HG02840 (cell line): ENCODE results near the gene RBM20.
A peak's percentile ranks its signal among the peaks of the same experiment; 100 is the strongest.

Source experiments
- ATAC-seq: cut with Tn5 transposase; IDR thresholded peaks from one replicate; pipeline ENCODE4 v1.9.1; 2021; ENCODE audit warnings: mild to moderate bottlenecking, moderate library complexity, moderate number of reproducible peaks; ENCODE audit not compliant: unreplicated experiment, low FRiP score

Gene RBM20

GRCh38 chr10:110843796-110844616, 199.9 kb downstream of the RBM20 start:
- ATAC-seq = no peak

- no peak for ATAC-seq
Measured at GRCh38 chr10:110844617-110844881, 200.4 kb downstream of the RBM20 start.

- no peak for ATAC-seq
Measured at GRCh38 chr10:110845192-110845755, 201.1 kb downstream of the RBM20 start.

DNA sequence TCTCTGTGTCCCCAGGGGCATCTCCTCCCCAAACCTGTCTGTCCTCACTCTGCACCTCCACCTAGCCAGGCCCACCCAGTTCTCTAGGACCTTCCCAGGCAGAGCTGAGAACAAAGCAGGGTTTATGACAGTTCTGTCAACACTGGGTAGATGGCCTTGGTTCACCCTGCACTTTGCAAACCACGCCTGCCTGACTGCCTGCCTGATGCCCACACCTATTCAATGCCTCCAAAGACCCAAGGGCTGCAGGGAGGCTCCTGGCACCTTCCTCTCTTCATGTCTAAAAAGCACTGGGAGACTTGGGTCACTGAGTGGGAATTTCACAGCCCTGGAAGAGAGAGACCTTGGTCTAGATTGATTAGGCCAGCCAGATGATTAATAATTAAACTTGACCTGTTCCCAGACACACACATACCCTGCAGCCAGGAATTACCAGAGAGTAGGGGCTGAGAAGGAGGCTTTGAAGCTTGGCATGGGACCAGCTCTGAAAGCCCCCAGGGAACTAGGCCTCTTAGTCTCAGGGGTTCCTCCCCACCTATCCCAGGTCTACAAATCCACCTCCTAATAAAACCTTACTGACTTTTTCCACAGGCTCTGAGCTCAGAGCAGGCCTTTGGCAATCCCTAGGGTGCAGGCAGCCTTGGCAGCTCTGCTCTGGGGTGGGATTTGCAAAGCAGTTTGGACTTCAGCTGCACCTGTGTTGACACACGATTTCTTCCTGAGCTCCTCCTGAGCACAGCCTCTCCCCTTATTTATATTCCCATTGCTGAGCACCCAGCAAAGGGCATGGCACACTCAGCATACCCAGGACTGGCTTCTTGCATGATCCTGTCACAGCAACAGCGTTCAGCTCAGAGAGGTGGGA, 201.9 kb downstream of the RBM20 start:
- ATAC-seq = no peak

GRCh38 chr10:110847374-110847773, 203.2 kb downstream of the RBM20 start:
- no peak for ATAC-seq

DNA sequence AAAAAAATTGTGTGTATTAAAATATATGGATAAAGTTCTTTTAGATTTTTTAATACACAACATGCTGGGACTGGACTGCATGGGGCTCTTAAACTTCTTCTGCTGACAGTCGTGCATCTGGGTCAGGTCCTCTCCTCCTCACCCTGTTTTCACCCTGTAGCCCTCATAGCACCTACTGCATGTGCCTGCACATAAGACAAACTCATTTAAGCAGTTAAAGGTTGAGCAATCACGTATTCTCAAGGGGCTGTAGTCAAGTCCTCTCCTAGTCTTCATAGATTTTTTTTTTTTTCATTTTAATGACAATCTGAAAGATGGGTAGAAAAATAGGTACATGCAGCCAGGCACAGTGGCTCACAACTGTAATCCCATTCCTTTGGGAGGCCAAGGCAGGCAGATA, 204.0 kb downstream of the RBM20 start:
- no peak for ATAC-seq

- ATAC-seq = no peak
Measured at GRCh38 chr10:110850099-110850498, 206.0 kb downstream of the RBM20 start.

DNA sequence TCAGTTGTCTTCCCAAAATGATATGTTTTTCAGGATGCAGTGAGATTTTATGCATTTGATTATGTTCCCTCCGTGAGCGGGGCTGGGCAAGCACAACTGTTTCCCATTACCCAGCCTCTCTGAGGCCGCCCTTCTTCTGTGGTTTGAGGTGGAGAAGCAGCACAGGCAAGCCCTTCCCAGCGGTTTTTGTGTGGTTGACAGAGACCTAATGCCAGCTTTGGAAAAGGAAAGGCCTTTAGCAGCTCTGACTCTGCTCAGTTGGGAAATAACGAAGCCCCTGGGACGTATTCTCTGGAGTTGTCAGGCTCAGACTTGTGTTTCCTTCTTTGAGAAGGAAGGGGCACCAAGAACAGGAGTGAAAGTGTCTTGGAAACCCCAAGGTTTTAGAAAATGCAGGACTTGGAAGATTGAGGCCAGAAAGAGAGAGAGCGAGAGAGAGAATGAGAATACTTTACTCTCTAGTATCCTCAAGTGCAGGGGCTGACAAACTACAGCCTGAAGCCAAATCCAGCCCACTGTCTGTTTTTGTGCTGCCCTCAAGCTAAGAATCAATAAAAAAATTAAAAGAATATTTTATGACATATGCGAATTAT, 207.0 kb downstream of the RBM20 start:
- ATAC-seq = no peak

DNA sequence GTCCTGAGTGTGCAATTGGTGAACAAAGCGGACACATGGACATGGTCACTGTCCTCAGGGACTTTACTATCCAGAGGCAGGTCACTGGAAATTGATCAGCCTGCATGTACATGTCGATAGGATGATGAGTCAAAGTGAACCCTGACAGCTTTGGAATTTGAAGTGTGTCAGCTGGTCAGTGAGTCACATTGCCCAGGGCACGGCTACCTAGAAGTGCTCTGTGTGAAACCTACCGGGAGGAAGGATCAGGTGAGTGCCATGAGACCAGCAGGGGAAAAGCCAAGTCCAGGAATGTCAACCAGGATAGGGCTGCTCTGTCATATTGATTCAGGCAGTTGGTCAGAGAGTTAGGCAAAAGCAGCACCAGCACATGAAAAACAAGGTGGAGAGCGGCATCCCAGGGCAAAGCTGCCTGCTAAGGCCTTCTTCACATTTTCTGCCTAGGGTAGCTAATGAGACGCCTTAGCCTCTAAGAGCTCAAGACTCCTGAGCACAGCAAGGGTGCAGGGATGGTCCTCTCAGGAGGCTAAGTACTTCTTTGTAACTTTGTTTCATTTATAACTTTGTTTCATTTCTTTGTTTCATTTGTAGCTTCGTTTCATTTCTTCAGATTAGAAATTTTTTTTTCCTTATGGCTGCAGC, 208.2 kb downstream of the RBM20 start:
- no peak for ATAC-seq

- ATAC-seq = no peak
Measured at GRCh38 chr10:110852947-110853346, 208.8 kb downstream of the RBM20 start.

DNA sequence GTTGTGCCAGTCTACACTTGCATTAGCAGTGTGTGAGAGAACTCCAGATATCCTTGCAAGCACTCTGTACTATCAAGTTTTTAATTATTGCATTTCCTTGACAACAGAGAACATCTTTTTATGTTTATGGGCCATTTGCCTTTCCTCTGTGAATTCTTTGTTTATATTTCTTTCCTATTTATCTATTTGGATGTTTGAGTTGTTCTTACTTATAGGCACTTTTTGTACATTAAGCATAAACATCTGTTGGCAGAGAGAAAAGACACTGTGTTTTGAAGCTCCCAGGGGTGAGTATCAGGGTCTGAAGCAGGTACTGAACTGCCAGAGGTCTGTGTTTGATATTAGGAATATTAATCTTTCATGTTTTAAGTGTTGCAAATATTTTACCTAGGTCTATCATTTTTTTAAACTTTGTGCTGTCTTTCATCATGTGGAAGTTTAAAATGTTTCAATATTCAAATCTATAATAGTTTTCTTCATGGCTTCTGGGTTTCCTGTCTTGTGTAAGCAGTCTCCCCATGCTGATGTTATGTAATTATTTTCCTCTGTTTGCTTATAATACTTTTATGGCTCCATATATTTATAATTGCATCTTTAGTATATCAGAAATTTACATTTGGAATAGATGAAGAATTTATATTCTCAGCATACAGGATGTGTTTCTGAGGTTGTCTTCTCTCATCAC, 209.9 kb downstream of the RBM20 start:
- no peak for ATAC-seq

DNA sequence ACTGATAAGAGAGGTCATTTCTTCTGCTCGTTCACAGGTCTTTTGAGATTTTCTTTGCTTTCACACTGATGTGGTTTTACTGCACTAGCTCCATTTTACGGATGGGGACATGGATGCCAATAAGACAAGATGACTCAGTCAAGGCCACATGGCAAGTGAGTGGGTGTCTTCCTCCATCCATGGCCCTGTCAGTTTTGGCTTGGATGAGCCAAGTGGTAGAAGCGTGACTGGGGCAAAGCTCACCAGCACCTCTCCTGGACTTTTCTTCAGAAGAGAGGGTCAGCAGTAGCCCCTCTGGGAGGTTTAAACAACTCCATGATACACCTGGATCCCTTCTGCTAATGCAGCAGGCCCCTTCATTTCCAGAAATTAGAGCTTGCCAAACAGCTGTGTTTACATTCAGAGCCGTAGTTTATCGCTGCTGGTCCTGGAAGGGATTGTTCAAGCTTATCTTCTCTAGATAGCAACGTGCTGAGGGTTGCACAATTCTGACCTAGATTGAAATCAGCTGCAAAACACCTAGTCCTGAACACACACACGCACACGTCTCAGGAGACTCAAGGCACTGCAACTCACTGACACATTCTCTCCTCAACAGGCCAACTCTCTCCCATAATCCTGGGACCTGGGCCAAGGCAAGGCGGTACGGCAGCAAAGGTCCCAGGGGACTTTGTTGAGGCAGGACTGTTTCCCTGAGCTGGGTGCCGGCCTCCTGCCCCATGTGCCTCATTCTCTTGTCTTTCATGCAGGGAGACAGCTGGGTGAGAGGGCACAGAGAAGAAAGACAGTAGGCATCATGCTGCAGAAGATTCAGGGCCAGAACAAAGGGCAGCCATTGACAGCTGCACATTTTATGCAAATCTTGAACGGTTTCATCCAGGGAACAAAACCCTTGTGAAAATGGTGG, 213.4 kb downstream of the RBM20 start:
- ATAC-seq = no peak

- ATAC-seq = no peak
Measured at GRCh38 chr10:110858297-110858934, 214.3 kb downstream of the RBM20 start.

GRCh38 chr10:110859206-110859972, 215.3 kb downstream of the RBM20 start:
- ATAC-seq = no peak

GRCh38 chr10:110859973-110860376, 215.8 kb downstream of the RBM20 start:
- no peak for ATAC-seq

DNA sequence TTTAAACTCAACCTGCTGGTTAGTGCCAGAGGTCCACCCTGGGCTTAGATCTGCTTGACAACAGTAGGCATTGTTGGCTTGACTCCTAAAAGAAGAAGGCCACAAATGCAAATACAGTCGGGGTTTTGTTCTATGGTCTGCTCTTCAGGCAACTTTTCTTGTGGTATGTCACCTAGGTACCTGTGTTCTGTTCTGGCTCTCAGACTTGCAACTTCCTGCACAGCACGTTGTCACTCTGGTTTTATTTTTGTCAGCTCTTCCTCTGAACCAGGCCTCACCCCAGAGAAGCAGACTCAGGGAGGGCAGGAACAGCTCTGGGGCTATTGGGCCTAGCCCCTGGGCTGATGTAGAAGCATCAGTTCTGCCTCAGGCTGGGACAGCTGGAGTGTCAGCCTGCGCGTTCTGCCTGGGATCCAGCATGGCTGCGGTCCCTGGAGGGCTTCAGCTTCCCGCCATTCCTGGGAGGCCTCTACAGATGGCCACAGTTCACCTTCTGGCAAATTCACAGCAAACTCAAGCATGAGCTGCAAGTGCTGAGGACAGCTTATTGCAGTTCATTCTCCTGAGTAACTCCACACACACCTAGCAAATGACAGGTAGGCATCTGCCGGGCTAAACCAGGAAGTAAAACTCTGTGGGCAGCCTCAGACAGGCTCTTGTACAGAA, 216.6 kb downstream of the RBM20 start:
- peak; percentile 57 for ATAC-seq

GRCh38 chr10:110861476-110861875, 217.3 kb downstream of the RBM20 start:
- no peak for ATAC-seq
